ENCODE measurements around the gene LRP3.
"Not testable (repeated sequence)": the region's sequence is repeated elsewhere in the genome, so short reads cannot be mapped to it uniquely, and the experiment has no call there.

GRCh38 chr19:33191092-33191491 lies 3.0 kb upstream of the LRP3 start:
- TF ChIP-seq YY1 (IDR thresholded peaks at IDR 0.05; ENCODE audit: insufficient read depth, insufficient read length); ZNF274 (IDR thresholded peaks at IDR 0.05; ENCODE audit: low read depth, low read length): not testable (repeated sequence)
